ENCODE results near the gene KHK.

The KHK gene

GRCh38 chr2:27041752-27042151 is 44.8 kb upstream of the KHK start:
- TF ChIP-seq CTCF (IDR thresholded peaks at IDR 0.05; ENCODE audit: borderline replicate concordance, control extremely low read depth, extremely low read depth, insufficient read depth, missing control alignments) = no peak
- in situ Hi-C loops (cut with MboI; ENCODE audit: low sequenced_read_pairs, unreplicated experiment) = no loop called here
- no peak for DNase-seq (ENCODE audit: low spot score)

GRCh38 chr2:27042159-27042661 is 44.4 kb upstream of the KHK start:
- DNase-seq (ENCODE audit: low spot score) = peak; percentile 71
- no peak for TF ChIP-seq CTCF (IDR thresholded peaks at IDR 0.05; ENCODE audit: borderline replicate concordance, control extremely low read depth, extremely low read depth, insufficient read depth, missing control alignments)
- in situ Hi-C loops (cut with MboI; ENCODE audit: low sequenced_read_pairs, unreplicated experiment) = no loop called here

- TF ChIP-seq CTCF (IDR thresholded peaks at IDR 0.05; ENCODE audit: borderline replicate concordance, control extremely low read depth, extremely low read depth, insufficient read depth, missing control alignments) = no peak
- no peak for DNase-seq (ENCODE audit: low spot score)
- in situ Hi-C loops (cut with MboI; ENCODE audit: low sequenced_read_pairs, unreplicated experiment) = no loop called here
Observed at GRCh38 chr2:27042985-27043634, 43.5 kb upstream of the KHK start.

GRCh38 chr2:27049422-27050280 is 36.9 kb upstream of the KHK start:
- DNase-seq (ENCODE audit: low spot score) = peak; percentile 88
- no peak for TF ChIP-seq CTCF (IDR thresholded peaks at IDR 0.05; ENCODE audit: borderline replicate concordance, control extremely low read depth, extremely low read depth, insufficient read depth, missing control alignments)
- in situ Hi-C loops (cut with MboI; ENCODE audit: low sequenced_read_pairs, unreplicated experiment) = no loop called here

- peak; percentile 87 for DNase-seq (ENCODE audit: low spot score)
- in situ Hi-C loops (cut with MboI; ENCODE audit: low sequenced_read_pairs, unreplicated experiment) = no loop called here
Observed at GRCh38 chr2:27050281-27050995, 36.1 kb upstream of the KHK start.

More at GRCh38 chr2:27050281-27050995, 36.1 kb upstream of the KHK start:
- TF ChIP-seq CTCF (IDR thresholded peaks at IDR 0.05; ENCODE audit: borderline replicate concordance, control extremely low read depth, extremely low read depth, insufficient read depth, missing control alignments) = no peak

All from GM13976 (cell line).